Nephron progenitor cell (in vitro differentiated cells): ENCODE results near the gene PAX5.

Experiments
- DNase-seq: peaks from one replicate; pipeline ENCODE4 v3.0.0; 2021
- H3K27ac Mint-ChIP-seq: 2 replicates; pipeline ENCODE4 v1.8.0; 2021; ENCODE audit warnings: mild to moderate bottlenecking, moderate library complexity, mixed read lengths
- H3K27me3 Mint-ChIP-seq: 2 replicates; pipeline ENCODE4 v1.8.0; 2021; ENCODE audit warnings: mild to moderate bottlenecking, low read depth, mixed read lengths; ENCODE audit not compliant: poor library complexity
- H3K36me3 Mint-ChIP-seq: 2 replicates; pipeline ENCODE4 v1.8.0; 2021; ENCODE audit warnings: low read depth, mixed read lengths
- H3K4me1 Mint-ChIP-seq: 2 replicates; pipeline ENCODE4 v1.8.0; 2021; ENCODE audit warnings: mixed read lengths
- H3K4me3 Mint-ChIP-seq: 2 replicates; pipeline ENCODE4 v1.8.0; 2021; ENCODE audit warnings: mild to moderate bottlenecking, moderate library complexity, mixed read lengths
- H3K9me3 Mint-ChIP-seq: 2 replicates; pipeline ENCODE4 v1.8.0; 2021; ENCODE audit warnings: mild to moderate bottlenecking, moderate library complexity, mixed read lengths
- TF ChIP-seq, protein P1 (sequence below): fragments of 200-600 bp; sonication (generic); IDR thresholded peaks from 2 replicates; pipeline ENCODE4 v1.5.0; 2021; ENCODE audit warnings: antibody characterized with exemption

PAX5 gene

DNA sequence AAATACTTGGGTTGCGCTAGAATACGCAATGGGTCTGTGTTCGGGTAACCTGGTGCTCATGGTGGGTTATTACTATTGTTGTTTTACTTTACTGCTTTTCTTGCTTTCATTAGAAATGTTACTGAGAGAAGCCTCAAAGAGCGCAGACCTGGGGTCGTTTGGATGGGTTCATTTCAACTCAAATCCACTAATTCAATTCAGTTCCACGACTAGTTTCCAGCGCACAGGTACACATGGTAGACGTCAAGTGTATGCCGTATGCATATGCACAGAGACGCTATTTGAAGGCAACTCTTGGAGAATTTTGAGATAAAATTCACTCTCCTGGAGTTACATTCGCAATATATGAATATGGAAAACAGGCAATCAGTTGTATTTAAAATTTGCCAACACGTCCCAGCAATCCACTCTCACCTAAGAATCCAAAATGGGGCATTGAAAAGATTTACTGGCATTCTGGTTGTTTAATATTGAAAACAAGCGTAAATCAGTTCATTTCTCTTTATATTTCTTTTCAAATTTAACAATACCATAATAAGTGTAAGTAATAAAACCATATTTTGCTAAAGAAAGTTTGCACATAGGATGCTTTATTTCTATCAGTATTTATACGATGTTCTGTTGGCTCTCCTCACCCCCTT is 4.4 kb upstream of the PAX5 start:
- peak overlapping the region; percentile 43 for H3K4me3 Mint-ChIP-seq
- peaks cover 97% of the 10 kb centered on the region for H3K27me3 Mint-ChIP-seq

DNA sequence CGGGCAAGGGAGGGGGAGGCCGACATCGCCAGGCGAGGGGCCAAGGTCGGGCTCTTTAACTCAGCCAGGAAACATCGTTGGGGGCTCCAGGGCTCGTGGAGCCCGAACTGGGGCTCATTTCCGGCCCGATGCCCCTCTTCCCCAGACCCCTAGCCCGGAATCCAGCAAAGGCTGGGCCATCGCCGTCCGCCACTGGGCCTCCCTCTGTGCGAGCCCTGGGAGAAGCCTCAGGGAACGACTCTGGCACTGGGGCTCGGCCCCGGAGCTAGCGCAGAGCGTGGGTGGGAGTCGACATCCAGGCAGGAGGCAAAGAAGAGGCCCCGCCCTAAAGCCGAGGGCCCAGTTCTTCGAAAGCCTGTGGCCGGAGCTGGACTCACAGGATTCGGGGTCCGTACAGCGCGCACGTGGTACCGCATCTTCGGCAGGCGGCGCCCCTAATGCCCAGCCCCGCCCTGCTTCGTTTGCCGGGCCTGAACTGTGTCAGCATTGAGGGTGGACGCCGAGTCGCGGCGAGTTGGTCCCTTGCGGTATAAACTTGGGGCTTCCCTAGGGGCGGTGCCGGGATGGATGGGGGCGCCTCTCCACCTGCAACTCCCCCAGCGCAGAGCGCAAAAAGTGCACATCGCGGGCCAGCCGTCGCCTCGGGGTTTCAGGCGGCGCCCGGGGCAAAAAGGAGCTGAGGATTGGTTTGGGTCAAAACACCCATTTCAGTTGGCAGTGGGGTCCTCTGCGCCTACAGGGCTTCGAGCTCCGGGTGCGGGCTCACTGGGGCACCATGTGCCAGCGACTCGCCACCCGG is 3.6 kb upstream of the PAX5 start:
- peak; percentile 52 for DNase-seq
- Mint-ChIP-seq H3K9me3 (no peaks in the 10 kb centered on the region), H3K4me3 (peak overlapping the region; percentile 79), H3K27ac (no peak overlapping the region), H3K36me3 (no peaks in the 10 kb centered on the region), H3K4me1 (peaks cover 32% of the 10 kb centered on the region), H3K27me3 (peaks cover 98% of the 10 kb centered on the region)
- TF ChIP-seq, protein P1, sequence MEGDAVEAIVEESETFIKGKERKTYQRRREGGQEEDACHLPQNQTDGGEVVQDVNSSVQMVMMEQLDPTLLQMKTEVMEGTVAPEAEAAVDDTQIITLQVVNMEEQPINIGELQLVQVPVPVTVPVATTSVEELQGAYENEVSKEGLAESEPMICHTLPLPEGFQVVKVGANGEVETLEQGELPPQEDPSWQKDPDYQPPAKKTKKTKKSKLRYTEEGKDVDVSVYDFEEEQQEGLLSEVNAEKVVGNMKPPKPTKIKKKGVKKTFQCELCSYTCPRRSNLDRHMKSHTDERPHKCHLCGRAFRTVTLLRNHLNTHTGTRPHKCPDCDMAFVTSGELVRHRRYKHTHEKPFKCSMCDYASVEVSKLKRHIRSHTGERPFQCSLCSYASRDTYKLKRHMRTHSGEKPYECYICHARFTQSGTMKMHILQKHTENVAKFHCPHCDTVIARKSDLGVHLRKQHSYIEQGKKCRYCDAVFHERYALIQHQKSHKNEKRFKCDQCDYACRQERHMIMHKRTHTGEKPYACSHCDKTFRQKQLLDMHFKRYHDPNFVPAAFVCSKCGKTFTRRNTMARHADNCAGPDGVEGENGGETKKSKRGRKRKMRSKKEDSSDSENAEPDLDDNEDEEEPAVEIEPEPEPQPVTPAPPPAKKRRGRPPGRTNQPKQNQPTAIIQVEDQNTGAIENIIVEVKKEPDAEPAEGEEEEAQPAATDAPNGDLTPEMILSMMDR, result no peak

More for the DNA sequence above, 4.4 kb upstream of the PAX5 start:
- no peaks in the 10 kb centered on the region for H3K36me3 Mint-ChIP-seq
- no peaks in the 10 kb centered on the region for H3K9me3 Mint-ChIP-seq
- no peak overlapping the region for H3K27ac Mint-ChIP-seq
- DNase-seq, result no peak
- peaks cover 29% of the 10 kb centered on the region for H3K4me1 Mint-ChIP-seq
- TF ChIP-seq, protein P1, result no peak

DNA sequence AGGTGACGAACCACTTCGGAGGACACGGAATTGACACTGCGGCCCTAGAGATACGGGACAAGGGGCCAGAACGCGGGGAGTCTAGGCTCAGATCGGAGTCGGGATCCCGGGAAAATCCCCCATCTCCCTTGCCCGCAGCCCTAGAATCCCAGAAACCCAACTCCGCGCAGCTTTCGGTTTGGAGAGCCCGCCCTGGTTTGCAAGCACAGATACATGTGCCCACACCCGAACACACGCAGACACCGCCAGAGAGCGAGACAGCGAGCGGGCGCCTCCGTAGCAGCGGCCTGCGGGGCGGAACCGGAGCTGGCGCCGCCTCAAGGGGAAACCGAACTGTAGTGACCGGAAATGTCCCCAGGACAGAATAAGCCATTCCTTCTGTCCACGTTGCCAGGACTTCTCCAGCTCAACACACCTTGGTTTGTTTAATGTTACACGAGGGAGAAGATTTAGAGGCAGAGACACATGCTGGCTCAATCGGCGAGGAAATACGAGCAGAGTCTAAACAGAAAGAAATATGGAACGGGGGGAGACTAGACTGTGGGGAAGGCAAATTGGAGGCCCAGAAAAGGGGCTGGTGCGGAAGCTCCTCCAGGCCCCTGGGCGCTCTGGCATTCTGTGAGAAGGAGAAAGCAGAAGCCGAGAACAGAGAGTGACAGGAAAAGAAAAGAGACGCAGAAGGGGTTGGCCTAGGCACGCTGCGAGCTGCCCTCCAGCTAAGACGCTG is 2.9 kb upstream of the PAX5 start:
- H3K9me3 Mint-ChIP-seq, result no peaks in the 10 kb centered on the region
- H3K36me3 Mint-ChIP-seq, result no peaks in the 10 kb centered on the region
- peak overlapping the region; percentile 79 for H3K4me3 Mint-ChIP-seq
- TF ChIP-seq, protein P1, result no peak
- H3K4me1 Mint-ChIP-seq, result peaks cover 32% of the 10 kb centered on the region
- peaks cover 98% of the 10 kb centered on the region for H3K27me3 Mint-ChIP-seq
- peak; percentile 57 for DNase-seq
- H3K27ac Mint-ChIP-seq, result no peak overlapping the region

DNA sequence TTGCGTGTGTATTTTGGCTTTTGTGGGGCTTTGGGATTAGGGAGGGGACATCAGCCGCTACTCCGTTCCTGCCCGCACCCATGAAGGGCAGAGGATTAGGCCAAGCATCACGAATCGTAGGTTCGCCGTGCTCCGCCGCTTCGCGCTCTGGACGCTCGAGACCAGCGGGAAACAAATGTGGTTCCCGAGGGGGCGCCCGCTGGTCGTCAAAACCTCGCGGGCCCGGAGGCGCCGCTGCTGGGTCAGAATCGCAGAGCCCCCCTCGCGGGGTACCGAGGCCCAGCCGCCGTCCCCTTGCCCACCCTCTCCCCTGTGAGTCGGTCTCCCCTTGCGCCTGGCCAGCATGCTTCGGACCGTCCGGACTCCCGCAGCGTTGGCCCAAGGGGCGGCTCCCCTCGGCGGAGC is 2.3 kb upstream of the PAX5 start:
- peaks cover 99% of the 10 kb centered on the region for H3K27me3 Mint-ChIP-seq
- H3K4me1 Mint-ChIP-seq, result peaks cover 32% of the 10 kb centered on the region
- TF ChIP-seq, protein P1, result no peak
- H3K27ac Mint-ChIP-seq, result peak overlapping the region; percentile 1
- no peaks in the 10 kb centered on the region for H3K36me3 Mint-ChIP-seq
- H3K4me3 Mint-ChIP-seq, result peak overlapping the region; percentile 79
- peak; percentile 40 for DNase-seq
- no peaks in the 10 kb centered on the region for H3K9me3 Mint-ChIP-seq

DNA sequence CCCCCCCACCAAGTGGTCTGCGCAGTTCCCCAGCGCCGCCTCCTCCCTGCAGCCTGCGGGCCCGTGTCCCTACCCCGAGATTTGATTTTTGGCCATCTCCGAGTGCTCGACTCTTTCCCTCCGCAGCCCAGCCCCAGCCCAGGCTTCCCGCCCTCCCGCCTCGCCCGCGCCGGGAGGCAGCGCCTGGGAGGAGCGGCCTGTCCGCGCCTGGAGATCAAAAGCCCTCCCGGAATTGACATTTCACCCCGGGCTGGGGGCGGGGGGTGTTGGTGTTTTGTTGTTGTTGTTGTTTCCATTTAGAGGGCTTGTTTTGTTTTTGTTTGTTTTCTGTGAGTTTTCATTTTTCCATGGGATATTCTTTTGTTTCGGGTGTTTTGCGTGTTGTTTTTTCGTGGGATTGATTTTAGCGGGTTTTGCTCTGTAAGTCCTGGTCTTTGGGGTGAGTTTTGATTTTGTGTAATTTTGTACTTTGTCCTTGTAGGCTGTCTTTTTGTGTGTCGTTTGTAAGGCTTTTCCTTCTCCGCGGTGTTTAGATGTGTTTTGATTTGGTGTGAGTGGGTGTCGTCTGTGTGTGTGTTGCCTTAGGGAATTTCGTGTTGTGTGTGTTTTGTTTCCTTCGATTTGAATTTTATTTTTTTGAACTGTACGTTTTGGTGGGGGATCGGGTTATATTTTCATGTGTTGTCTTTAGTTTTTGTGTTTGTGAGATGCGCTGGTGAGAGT is 1.7 kb upstream of the PAX5 start:
- peak; percentile 55 for DNase-seq
- Mint-ChIP-seq H3K27me3 (peaks cover 99% of the 10 kb centered on the region), H3K4me3 (peak overlapping the region; percentile 71), H3K9me3 (no peaks in the 10 kb centered on the region), H3K4me1 (peaks cover 32% of the 10 kb centered on the region), H3K36me3 (no peaks in the 10 kb centered on the region), H3K27ac (peak overlapping the region; percentile 1)
- TF ChIP-seq, protein P1, result no peak
